Measurements from ENCODE around the gene SORCS2.
"Not testable (repeated sequence)": the region's sequence is repeated elsewhere in the genome, so short reads cannot be mapped to it uniquely, and the experiment has no call there.

SORCS2 gene

DNA sequence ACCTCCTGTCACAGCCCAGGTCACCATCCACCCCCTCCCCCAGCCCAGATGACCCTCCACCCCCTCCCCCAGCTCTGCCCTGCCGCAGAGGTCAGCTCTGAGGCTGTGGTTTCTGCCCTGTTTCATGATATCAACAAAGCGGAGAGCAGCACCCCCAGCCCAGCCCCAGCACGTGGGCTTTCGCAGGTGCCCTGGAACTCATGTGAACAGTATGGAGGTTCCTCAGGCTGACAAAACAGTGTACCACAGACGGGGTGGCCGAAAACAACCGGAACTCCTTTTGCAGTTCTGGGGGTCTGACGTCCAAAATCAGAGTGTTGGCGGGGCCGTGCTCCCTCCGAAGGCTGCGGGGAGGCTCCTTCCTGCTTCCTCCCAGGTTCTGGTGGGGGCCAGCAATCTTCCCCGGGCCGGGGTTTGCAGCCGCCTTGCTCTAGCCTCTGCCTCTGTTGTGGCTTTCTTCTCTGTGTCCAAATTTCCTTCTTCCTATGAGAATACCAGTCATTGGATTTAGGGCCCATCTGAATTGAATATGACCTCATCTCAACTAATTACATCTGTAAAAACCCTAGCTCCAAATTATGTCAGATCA lies 250.3 kb downstream of the SORCS2 start:
- H3K4me3 ChIP-seq (ENCODE audit: low read length): no peak overlapping the region
- no peaks in the 10 kb centered on the region for H3K36me3 ChIP-seq (ENCODE audit: insufficient read depth, low read depth, low read length)
- no peaks in the 10 kb centered on the region; the same call in 1 of the 2 replicates for H3K4me1 ChIP-seq (ENCODE audit: insufficient read depth, low read length)
- no peak overlapping the region for H3K27ac ChIP-seq (ENCODE audit: low read length)
- no peak overlapping the region for H3K9ac ChIP-seq (ENCODE audit: low read depth, low read length)
- no peaks in the 10 kb centered on the region for H3K27me3 ChIP-seq (ENCODE audit: insufficient read depth, low read length)
- H3K9me3 ChIP-seq (ENCODE audit: insufficient read depth, low read depth, low read length): no peaks in the 10 kb centered on the region

DNA sequence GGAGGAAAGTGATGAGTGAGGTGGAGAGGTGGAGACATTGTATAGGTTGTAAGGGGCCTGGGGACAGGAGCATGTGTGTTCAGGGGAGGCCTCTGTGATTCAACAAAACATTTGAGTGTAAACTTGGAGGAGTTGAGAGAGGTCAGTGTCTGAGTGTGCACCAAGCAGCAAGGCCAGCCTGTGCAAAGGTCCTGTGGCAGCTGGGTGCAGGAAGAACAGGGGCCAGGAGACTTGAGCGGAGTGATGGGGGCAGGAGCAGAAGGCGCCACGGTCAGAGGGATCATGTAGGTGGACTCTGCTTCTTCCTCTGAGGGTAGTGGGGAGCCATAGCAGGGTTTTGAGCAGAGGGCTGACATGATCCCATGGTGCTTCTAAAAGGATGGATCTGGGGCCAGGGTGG lies 252.0 kb downstream of the SORCS2 start:
- Histone ChIP-seq H3K4me3 (ENCODE audit: low read length) (no peak overlapping the region), H3K27me3 (ENCODE audit: insufficient read depth, low read length) (no peaks in the 10 kb centered on the region; the same call in 1 of the 2 replicates), H3K9ac (ENCODE audit: low read depth, low read length) (no peak overlapping the region), H3K27ac (ENCODE audit: low read length) (no peak overlapping the region), H3K9me3 (ENCODE audit: insufficient read depth, low read depth, low read length) (no peaks in the 10 kb centered on the region), H3K36me3 (ENCODE audit: insufficient read depth, low read depth, low read length) (no peaks in the 10 kb centered on the region), H3K4me1 (ENCODE audit: insufficient read depth, low read length) (no peaks in the 10 kb centered on the region; the same call in 1 of the 2 replicates)

DNA sequence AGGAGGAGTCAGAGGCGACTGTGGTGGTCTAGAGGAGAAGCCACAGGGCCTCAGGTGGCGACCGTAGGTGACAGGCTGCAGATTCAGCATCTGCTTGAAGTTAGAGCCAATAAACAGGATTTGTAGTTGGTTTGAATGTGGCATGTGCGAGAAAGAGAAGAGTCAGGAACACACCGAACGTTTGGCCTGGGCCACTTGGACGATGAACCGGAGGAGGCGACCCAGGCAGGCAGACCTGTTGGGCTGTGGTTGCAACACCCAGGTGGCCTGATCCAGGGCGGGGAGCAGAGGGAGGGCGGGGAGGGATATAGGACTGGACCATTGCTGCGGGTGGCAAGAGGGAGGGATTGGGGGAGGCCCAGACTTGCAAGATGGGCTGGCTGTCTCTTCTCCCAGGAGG lies 252.4 kb downstream of the SORCS2 start:
- no peaks in the 10 kb centered on the region for H3K9me3 ChIP-seq (ENCODE audit: insufficient read depth, low read depth, low read length)
- H3K4me1 ChIP-seq (ENCODE audit: insufficient read depth, low read length): no peaks in the 10 kb centered on the region; the same call in 1 of the 2 replicates
- no peaks in the 10 kb centered on the region for H3K36me3 ChIP-seq (ENCODE audit: insufficient read depth, low read depth, low read length)
- H3K27ac ChIP-seq (ENCODE audit: low read length): no peak overlapping the region
- no peaks in the 10 kb centered on the region; the same call in 1 of the 2 replicates for H3K27me3 ChIP-seq (ENCODE audit: insufficient read depth, low read length)
- H3K4me3 ChIP-seq (ENCODE audit: low read length): no peak overlapping the region
- no peak overlapping the region for H3K9ac ChIP-seq (ENCODE audit: low read depth, low read length)

DNA sequence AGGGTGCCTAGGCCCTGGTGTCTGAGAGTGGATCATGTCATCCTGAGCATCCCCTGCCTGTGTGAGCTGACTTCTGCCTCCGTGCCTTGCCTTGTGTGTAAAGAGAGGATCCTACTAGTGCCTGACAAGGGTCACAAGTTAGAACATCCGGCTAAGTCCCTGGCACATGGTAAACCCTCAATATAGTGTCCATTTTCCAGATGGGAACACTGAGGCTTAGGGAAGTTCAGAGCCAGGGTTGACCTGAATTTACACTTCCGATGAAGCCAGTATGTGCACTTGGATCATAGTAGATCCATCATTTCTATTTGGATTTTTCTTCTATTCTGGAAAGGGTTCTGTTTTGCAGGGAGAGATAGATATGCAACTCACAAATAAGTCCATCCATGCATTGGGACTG lies 254.9 kb downstream of the SORCS2 start:
- Histone ChIP-seq H3K27me3 (ENCODE audit: insufficient read depth, low read length) (no peaks in the 10 kb centered on the region; the same call in 1 of the 2 replicates), H3K4me1 (ENCODE audit: insufficient read depth, low read length) (no peaks in the 10 kb centered on the region), H3K4me3 (ENCODE audit: low read length) (no peak overlapping the region), H3K36me3 (ENCODE audit: insufficient read depth, low read depth, low read length) (no peaks in the 10 kb centered on the region), H3K27ac (ENCODE audit: low read length) (no peak overlapping the region), H3K9me3 (ENCODE audit: insufficient read depth, low read depth, low read length) (no peaks in the 10 kb centered on the region), H3K9ac (ENCODE audit: low read depth, low read length) (no peak overlapping the region)

- Histone ChIP-seq H3K9me3 (ENCODE audit: insufficient read depth, low read depth, low read length) (no peaks in the 10 kb centered on the region), H3K9ac (ENCODE audit: low read depth, low read length) (no peak overlapping the region), H3K4me1 (ENCODE audit: insufficient read depth, low read length) (no peaks in the 10 kb centered on the region), H3K27ac (ENCODE audit: low read length) (no peak overlapping the region), H3K36me3 (ENCODE audit: insufficient read depth, low read depth, low read length) (no peaks in the 10 kb centered on the region), H3K27me3 (ENCODE audit: insufficient read depth, low read length) (no peaks in the 10 kb centered on the region; the same call in 1 of the 2 replicates), H3K4me3 (ENCODE audit: low read length) (no peak overlapping the region)
These were observed 255.7 kb downstream of the SORCS2 start for GRCh38 chr4:7448036-7448435.

DNA sequence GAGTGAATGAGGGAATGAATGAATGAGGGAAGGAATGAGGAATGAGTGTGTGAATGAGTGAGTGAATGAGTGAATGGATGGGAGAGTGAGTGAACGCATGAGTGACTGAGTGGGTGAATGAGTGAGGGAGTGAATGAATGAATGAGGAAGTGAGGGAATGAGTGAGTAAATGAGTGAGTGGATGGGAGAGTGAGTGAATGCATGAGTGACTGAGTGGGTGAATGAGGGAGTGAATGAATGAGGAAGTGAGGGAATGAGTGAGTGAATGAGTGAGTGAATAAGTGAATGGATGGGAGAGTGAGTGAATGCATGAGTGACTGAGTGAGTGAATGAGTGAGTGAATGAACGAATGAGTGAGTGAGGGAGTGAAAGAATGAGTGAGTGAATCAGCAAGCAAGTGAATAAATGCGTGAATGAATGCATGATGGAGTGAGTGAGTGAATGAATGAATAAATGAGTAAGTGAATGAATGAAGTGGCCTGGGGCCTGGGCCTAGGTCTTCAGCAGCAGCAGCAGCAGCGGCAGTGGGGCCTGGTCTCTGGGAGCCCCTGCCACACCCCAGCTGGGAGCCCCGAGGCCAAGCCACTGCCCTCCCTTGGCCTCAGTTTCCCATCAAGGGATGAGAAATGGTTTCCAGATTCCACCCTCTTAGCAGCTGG lies 258.6 kb downstream of the SORCS2 start:
- Histone ChIP-seq H3K4me3 (ENCODE audit: low read length) (no peak overlapping the region), H3K36me3 (ENCODE audit: insufficient read depth, low read depth, low read length) (no peaks in the 10 kb centered on the region), H3K27me3 (ENCODE audit: insufficient read depth, low read length) (no peaks in the 10 kb centered on the region; the same call in 1 of the 2 replicates), H3K27ac (ENCODE audit: low read length) (no peak overlapping the region), H3K4me1 (ENCODE audit: insufficient read depth, low read length) (no peaks in the 10 kb centered on the region), H3K9me3 (ENCODE audit: insufficient read depth, low read depth, low read length) (no peaks in the 10 kb centered on the region), H3K9ac (ENCODE audit: low read depth, low read length) (no peak overlapping the region)

GRCh38 chr4:7451434-7451789 lies 259.1 kb downstream of the SORCS2 start:
- H3K4me1 ChIP-seq (ENCODE audit: insufficient read depth, low read length): no peaks in the 10 kb centered on the region
- no peak overlapping the region for H3K27ac ChIP-seq (ENCODE audit: low read length)
- H3K36me3 ChIP-seq (ENCODE audit: insufficient read depth, low read depth, low read length): no peaks in the 10 kb centered on the region
- H3K9me3 ChIP-seq (ENCODE audit: insufficient read depth, low read depth, low read length): no peaks in the 10 kb centered on the region
- H3K27me3 ChIP-seq (ENCODE audit: insufficient read depth, low read length): no peaks in the 10 kb centered on the region; the same call in 1 of the 2 replicates
- no peak overlapping the region for H3K9ac ChIP-seq (ENCODE audit: low read depth, low read length)
- H3K4me3 ChIP-seq (ENCODE audit: low read length): no peak overlapping the region

DNA sequence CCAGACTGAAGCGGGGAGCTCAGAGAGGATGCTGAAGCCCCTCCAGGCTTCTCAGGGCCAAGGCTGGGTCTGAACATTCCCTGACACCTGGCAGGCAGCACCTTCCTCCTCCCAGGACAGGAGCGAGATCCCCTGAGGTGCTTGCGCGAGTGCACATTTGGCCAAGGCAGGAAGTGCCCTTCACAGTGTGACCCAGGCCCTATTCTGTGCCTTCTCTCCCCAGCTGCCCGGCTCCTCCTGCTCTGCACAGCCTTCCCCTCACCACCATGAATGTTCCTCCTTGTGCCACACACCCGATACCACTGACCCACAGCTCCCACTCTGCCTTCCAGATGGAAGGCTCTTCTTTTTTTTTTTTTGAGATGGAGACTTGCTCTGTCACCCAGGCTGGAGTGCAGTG lies 259.5 kb downstream of the SORCS2 start:
- H3K27me3 ChIP-seq (ENCODE audit: insufficient read depth, low read length): no peaks in the 10 kb centered on the region; the same call in 1 of the 2 replicates
- H3K4me1 ChIP-seq (ENCODE audit: insufficient read depth, low read length): no peaks in the 10 kb centered on the region
- H3K9ac ChIP-seq (ENCODE audit: low read depth, low read length): no peak overlapping the region
- no peak overlapping the region for H3K4me3 ChIP-seq (ENCODE audit: low read length)
- H3K36me3 ChIP-seq (ENCODE audit: insufficient read depth, low read depth, low read length): no peaks in the 10 kb centered on the region
- H3K9me3 ChIP-seq (ENCODE audit: insufficient read depth, low read depth, low read length): no peaks in the 10 kb centered on the region
- H3K27ac ChIP-seq (ENCODE audit: low read length): no peak overlapping the region

GRCh38 chr4:7452802-7453201 lies 260.5 kb downstream of the SORCS2 start:
- H3K9me3 ChIP-seq (ENCODE audit: insufficient read depth, low read depth, low read length); H3K9ac ChIP-seq (ENCODE audit: low read depth, low read length); H3K4me1 ChIP-seq (ENCODE audit: insufficient read depth, low read length); H3K4me3 ChIP-seq (ENCODE audit: low read length); H3K27me3 ChIP-seq (ENCODE audit: insufficient read depth, low read length); H3K36me3 ChIP-seq (ENCODE audit: insufficient read depth, low read depth, low read length); H3K27ac ChIP-seq (ENCODE audit: low read length): not testable (repeated sequence)

GRCh38 chr4:7457201-7458065 lies 265.1 kb downstream of the SORCS2 start:
- H3K4me1 ChIP-seq (ENCODE audit: insufficient read depth, low read length): no peaks in the 10 kb centered on the region
- no peaks in the 10 kb centered on the region for H3K36me3 ChIP-seq (ENCODE audit: insufficient read depth, low read depth, low read length)
- H3K9ac ChIP-seq (ENCODE audit: low read depth, low read length): no peak overlapping the region
- H3K27ac ChIP-seq (ENCODE audit: low read length): no peak overlapping the region
- H3K27me3 ChIP-seq (ENCODE audit: insufficient read depth, low read length): no peaks in the 10 kb centered on the region
- H3K9me3 ChIP-seq (ENCODE audit: insufficient read depth, low read depth, low read length): no peaks in the 10 kb centered on the region
- H3K4me3 ChIP-seq (ENCODE audit: low read length): no peak overlapping the region

DNA sequence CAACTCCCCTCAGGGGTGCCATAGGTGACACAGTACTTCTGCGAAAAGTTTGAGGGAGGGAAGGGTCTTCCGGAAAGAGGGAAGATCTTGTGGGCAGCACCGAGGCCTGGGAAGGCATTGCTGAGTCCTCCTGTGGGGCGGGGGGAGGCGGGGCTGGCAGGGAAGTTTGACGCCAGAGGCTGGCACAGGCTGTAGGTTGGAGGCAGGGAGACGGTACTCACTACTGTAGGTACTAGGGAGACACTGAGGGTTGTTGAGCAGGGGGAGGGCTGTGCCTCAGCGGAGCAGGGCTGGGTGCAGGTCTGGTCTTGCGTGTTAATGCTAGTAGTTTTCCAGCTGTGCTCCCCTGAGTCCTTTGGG lies 265.7 kb downstream of the SORCS2 start:
- H3K9ac ChIP-seq (ENCODE audit: low read depth, low read length): no peak overlapping the region
- no peaks in the 10 kb centered on the region for H3K27me3 ChIP-seq (ENCODE audit: insufficient read depth, low read length)
- H3K27ac ChIP-seq (ENCODE audit: low read length): no peak overlapping the region

GRCh38 chr4:7458477-7458876 lies 266.1 kb downstream of the SORCS2 start:
- Histone ChIP-seq H3K36me3 (ENCODE audit: insufficient read depth, low read depth, low read length) (no peaks in the 10 kb centered on the region), H3K4me1 (ENCODE audit: insufficient read depth, low read length) (no peaks in the 10 kb centered on the region), H3K9ac (ENCODE audit: low read depth, low read length) (no peak overlapping the region), H3K9me3 (ENCODE audit: insufficient read depth, low read depth, low read length) (no peaks in the 10 kb centered on the region), H3K27ac (ENCODE audit: low read length) (no peak overlapping the region), H3K4me3 (ENCODE audit: low read length) (no peak overlapping the region), H3K27me3 (ENCODE audit: insufficient read depth, low read length) (no peaks in the 10 kb centered on the region)

More for the DNA sequence above, 265.7 kb downstream of the SORCS2 start:
- no peaks in the 10 kb centered on the region for H3K4me1 ChIP-seq (ENCODE audit: insufficient read depth, low read length)
- no peaks in the 10 kb centered on the region for H3K9me3 ChIP-seq (ENCODE audit: insufficient read depth, low read depth, low read length)
- no peak overlapping the region for H3K4me3 ChIP-seq (ENCODE audit: low read length)
- no peaks in the 10 kb centered on the region for H3K36me3 ChIP-seq (ENCODE audit: insufficient read depth, low read depth, low read length)

Measured in iPS-20b (cell line).